GM19238 (cell line): Measurements from ENCODE around the gene VPS13D.

Source experiments
- DNase-seq: peaks from one replicate; pipeline ENCODE4 v3.0.0; 2011; ENCODE audit warnings: low spot score; ENCODE audit not compliant: insufficient read length

Gene VPS13D

GRCh38 chr1:12229835-12230548 is at the start of gene VPS13D:
Gene VPS13D, plus strand, starts transcription at chr1:12230030. Its CDS starts 4,237 bp downstream, at chr1:12234267.
- peak; percentile 85 for DNase-seq

DNA sequence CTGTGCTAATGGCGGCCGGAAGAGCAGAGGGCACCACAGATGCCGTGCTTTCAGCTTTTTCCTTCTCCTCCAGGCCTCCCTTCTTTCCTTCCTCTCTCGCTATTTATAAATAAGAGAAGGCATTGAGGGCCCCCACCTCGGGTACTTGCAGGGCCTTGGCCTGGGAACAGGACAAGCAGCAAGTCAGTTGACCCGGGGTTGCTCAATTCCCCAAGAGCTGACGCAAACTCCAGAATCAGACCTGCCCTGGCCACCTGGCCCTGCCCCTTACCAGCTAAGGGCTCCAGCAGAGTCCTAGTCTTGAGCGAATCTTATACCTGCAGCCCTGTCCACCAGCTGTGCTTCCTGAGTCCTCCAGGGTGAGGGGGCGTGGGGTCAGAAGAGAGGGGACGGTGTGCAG is 49.5 kb upstream of the VPS13D start:
- DNase-seq: no peak

GRCh38 chr1:12180903-12181302 is 48.9 kb upstream of the VPS13D start:
- DNase-seq: no peak

GRCh38 chr1:12181568-12181967 is 48.3 kb upstream of the VPS13D start:
- no peak for DNase-seq

GRCh38 chr1:12182410-12182984 is 47.3 kb upstream of the VPS13D start:
- no peak for DNase-seq

GRCh38 chr1:12183095-12183794 is 46.6 kb upstream of the VPS13D start:
- DNase-seq: no peak

GRCh38 chr1:12184008-12184681 is 45.7 kb upstream of the VPS13D start:
- no peak for DNase-seq

DNA sequence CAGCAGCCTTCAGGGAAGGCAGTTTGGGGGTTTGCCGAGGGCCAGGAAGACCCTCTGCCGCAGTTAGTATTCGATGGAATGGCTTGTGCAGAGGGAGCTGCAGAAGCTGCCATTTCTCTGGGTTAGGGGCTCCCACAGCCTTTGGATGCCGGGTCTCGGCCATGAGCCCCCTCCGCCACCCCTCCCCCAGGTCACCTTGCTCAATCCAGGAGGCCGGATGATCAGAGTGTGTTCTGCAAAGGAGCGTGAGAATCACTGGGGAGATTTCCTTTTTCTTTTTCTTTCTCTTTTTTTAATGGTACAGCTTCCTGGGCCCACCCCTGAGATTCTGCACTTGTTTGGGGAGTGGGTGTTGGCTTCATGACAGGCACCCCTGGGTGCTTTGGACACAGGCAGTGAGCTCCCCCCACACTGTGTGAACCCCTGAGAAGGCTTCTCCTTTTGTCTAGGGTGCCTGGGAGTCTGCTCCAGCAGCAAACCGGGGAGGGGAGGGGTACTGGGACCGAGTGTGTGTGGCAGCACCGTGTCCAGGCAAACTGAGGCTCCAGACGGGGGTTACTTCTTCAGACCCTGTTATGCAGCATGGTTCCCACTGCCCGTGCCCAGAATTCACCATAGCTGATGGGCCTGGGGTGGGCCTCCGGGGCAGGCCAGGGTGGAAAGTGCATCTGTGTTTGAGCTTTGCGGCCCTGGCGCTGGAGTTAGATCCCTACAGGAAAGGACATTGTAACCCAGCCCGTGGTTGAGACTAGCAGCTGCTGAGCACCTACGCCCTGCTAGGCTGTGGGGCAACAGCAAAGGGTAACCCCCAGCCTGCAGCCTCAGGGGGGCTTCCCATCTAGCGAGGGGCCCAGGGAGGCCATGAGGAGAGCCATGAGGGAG is 44.6 kb upstream of the VPS13D start:
- DNase-seq: no peak

- DNase-seq: no peak
These were observed 43.7 kb upstream of the VPS13D start for GRCh38 chr1:12185918-12186678.

DNA sequence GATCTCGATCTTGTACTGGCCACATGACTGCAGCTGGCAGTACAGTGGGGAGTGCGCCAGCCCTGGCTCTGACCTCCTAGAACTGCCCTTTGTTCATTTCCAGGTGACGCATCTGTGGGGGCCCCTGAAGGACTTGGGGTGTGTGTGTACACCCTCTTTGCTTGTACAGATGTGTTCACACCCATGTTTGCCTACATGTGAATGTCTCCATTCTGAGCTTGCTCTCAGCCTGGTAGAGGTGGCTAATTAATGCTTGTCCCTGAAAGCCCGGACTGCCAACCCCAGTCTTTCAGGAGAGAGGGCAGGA is 43.2 kb upstream of the VPS13D start:
- no peak for DNase-seq

- no peak for DNase-seq
These were observed 41.7 kb upstream of the VPS13D start for GRCh38 chr1:12188115-12188514.

DNA sequence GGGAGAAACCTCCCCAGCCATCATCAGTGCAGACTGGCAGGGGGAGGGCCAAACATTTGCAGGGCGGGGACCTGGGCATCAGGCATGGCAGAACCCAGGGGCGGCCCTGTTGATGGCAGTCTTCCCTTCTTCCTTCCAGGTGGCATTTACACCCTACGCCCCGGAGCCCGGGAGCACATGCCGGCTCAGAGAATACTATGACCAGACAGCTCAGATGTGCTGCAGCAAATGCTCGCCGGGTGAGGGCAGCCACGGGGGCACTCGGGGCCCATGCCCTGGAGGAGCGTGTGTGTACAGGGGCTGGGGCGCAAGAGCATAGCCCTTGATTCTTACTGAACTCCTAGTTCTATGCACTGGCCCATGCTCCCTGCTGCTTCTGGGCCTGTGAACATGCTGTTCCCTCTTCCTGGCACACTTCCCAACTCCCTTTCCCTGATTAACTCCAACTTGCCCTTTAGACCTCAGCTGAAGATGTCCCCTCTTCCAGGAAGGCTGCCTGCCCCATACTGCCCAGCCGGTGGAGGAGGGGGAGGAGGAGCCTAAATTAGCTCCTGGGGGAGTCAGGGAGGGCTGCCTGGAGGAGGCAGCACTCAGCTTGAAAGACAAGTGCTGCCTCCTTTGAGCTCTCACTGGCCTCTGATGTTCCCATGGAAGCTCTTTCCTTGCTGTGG is 41.0 kb upstream of the VPS13D start:
- DNase-seq: no peak

- DNase-seq: no peak
These were observed 40.5 kb upstream of the VPS13D start for GRCh38 chr1:12189328-12189682.

- no peak for DNase-seq
These were observed 38.4 kb upstream of the VPS13D start for GRCh38 chr1:12191242-12192032.

- no peak for DNase-seq
These were observed 35.1 kb upstream of the VPS13D start for GRCh38 chr1:12194666-12195216.

DNA sequence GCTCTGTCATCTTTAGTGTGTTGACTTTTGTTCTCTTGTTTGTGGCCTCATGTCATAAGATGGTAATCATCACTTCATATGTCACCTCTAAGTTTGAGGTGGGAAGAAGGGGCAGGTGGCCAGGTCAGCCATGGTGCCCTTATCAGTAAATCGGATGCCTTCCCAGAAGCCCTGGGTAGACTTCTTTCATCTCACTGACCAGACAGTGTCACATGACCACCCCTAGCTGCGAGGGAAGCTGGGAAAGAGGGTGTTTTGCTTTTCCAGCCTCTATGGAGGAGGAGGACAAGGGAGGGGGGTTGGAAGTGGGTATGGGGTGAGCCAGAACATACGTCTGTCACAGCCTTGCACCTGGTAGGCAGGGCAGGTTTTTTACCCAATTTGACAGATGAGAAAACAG is 34.4 kb upstream of the VPS13D start:
- DNase-seq: no peak

GRCh38 chr1:12196641-12197482 is 33.0 kb upstream of the VPS13D start:
- peak; percentile 54 for DNase-seq

GRCh38 chr1:12197483-12197880 is 32.3 kb upstream of the VPS13D start:
- DNase-seq: no peak
